K562 (cell line): ENCODE data around the gene KBTBD2.

Experiments
- E2F6 ChIP-seq, 2 experiments: IDR thresholded peaks; 2 replicates each; pipeline ENCODE4 v1.6.1; 2011; ENCODE audit warnings: borderline replicate concordance in 1 of 2, control low read depth in 1 of 2, low read depth in 1 of 2, low read length in 1 of 2, mild to moderate bottlenecking in 1 of 2, mixed read lengths in 1 of 2, moderate library complexity in 1 of 2; ENCODE audit not compliant: insufficient read depth in 1 of 2, insufficient read length in 1 of 2, poor library complexity in 1 of 2, severe bottlenecking in 1 of 2; ENCODE audit errors: extremely low read depth in 1 of 2
- WHSC1 ChIP-seq: IDR thresholded peaks from one replicate; pipeline ENCODE4 v1.6.1; 2012; ENCODE audit warnings: low read length, control low read depth, inconsistent platforms
- ZNF175 ChIP-seq: fragments of 200-800 bp; sonication (Bioruptor generic); IDR thresholded peaks from 2 replicates; pipeline ENCODE4 v1.6.1; 2016; ENCODE audit warnings: low read depth, mild to moderate bottlenecking, missing genetic modification characterization, missing compliant biosample characterization

- no peak for TF ChIP-seq WHSC1
- no peak for TF ChIP-seq ZNF175 (CRISPR knock-in tag)
- TF ChIP-seq E2F6 (IDR thresholded peaks at IDR 0.05; ENCODE audit: borderline replicate concordance in 1 of 2, extremely low read depth in 1 of 2, insufficient read depth in 1 of 2, insufficient read length in 1 of 2, low read depth in 1 of 2, low read length in 1 of 2, poor library complexity in 1 of 2, severe bottlenecking in 1 of 2): no peak
Observed at GRCh38 chr7:32910195-32910594, 18.6 kb upstream of the KBTBD2 start.
